GM12878 (cell line): ENCODE results near the gene CCDC200. TPM values are rescaled to one million over a fixed set of nuclear protein-coding genes. Genes with fewer than 3 reads are reported as not detected.
A peak's percentile ranks its signal among the peaks of the same experiment; 100 is the strongest.

Source experiments
- ATAC-seq: fragments of 200-7000 bp; cut with Tn5 transposase; 3 replicates; pipeline ENCODE4 v1.9.1; 2020; ENCODE audit warnings: mild to moderate bottlenecking, moderate library complexity
- BruUV-seq: library from RNA; stranded (reverse); fragments of 400-500 nt; replicated peaks from 2 replicates; lab custom pipeline; 2021; lab: Mats Ljungman, UMichigan
- CTCF ChIA-PET: fragments of 300-600 bp; sonication (Branson Sonifier 250); formaldehyde crosslinking; extraction: SDS; loops from one replicate; lab custom pipeline; 2021; ENCODE audit warnings: inconsistent platforms; lab: Yijun Ruan, JAX
- POLR2A ChIA-PET: fragments of 350-600 bp; formaldehyde crosslinking; extraction: SDS; loops from one replicate; lab custom pipeline; 2021; ENCODE audit warnings: inconsistent platforms; lab: Charles Lee
- RAD21 ChIA-PET: fragments of 300-600 bp; sonication (Branson Sonifier 250); formaldehyde crosslinking; loops from one replicate; lab custom pipeline; 2023; ENCODE audit warnings: antibody characterized with exemption; ENCODE audit not compliant: unreplicated experiment; lab: Charles Lee
- SMC1A ChIA-PET: fragments of 300-600 bp; sonication (Branson Sonifier 250); formaldehyde crosslinking; loops from one replicate; lab custom pipeline; 2023; ENCODE audit not compliant: unreplicated experiment, uncharacterized antibody; lab: Charles Lee
- DNase-seq: peaks from one replicate; pipeline ENCODE4 v3.0.0-alpha.2; 2011; ENCODE audit warnings: low read depth, low spot score
- FAIRE-seq: peaks from 3 replicates; lab custom pipeline; 2011; peaks lifted over from hg19 to GRCh38; lab: Jason Lieb, UNC
- H2AFZ ChIP-seq: 2 replicates; pipeline ENCODE4 v1.6.0; 2011; ENCODE audit warnings: low read depth, low read length, control low read depth; ENCODE audit not compliant: control insufficient read depth
- H3K27ac ChIP-seq: 2 replicates; pipeline ENCODE4 v1.5.1; 2011; ENCODE audit warnings: control low read depth; ENCODE audit not compliant: control insufficient read depth, insufficient read depth
- H3K27me3 ChIP-seq, 2 experiments: replicated peaks in 1 of 2; 2 replicates each; pipeline versions ENCODE4 v1.6.0 to v1.6.1; 2011; ENCODE audit warnings: low read length in 1 of 2; ENCODE audit not compliant: control insufficient read depth in 2 of 2, insufficient read depth in 2 of 2
- H3K36me3 ChIP-seq, 2 experiments: 2 replicates each; pipeline ENCODE4 v1.5.1; 2011; ENCODE audit warnings: low read length in 1 of 2; ENCODE audit not compliant: control insufficient read depth in 2 of 2, insufficient read depth in 2 of 2
- H3K4me1 ChIP-seq: 2 replicates; pipeline ENCODE4 v1.6.1; 2011; ENCODE audit warnings: mild to moderate bottlenecking, low read length, moderate library complexity, mixed read lengths; ENCODE audit not compliant: control insufficient read depth, insufficient read depth
- H3K4me2 ChIP-seq: 2 replicates; pipeline ENCODE4 v1.6.0; 2011; ENCODE audit warnings: control low read depth; ENCODE audit not compliant: control insufficient read depth, insufficient read depth
- H3K4me3 ChIP-seq: fragments of 200-600 bp; sonication (generic); 2 replicates; pipeline ENCODE4 v1.5.1; 2016
- H3K79me2 ChIP-seq: 2 replicates; pipeline ENCODE4 v1.6.0; 2011; ENCODE audit warnings: low read length; ENCODE audit not compliant: control insufficient read depth, insufficient read depth
- H3K9ac ChIP-seq: 2 replicates; pipeline ENCODE4 v1.8.0; 2011; ENCODE audit warnings: low read length, control low read depth, mixed read lengths; ENCODE audit not compliant: control insufficient read depth, insufficient read depth
- H3K9me3 ChIP-seq: replicated peaks from 3 replicates; pipeline ENCODE4 v1.5.1; 2011; ENCODE audit warnings: mild to moderate bottlenecking, low read length; ENCODE audit not compliant: control insufficient read depth, insufficient read depth
- H4K20me1 ChIP-seq: 2 replicates; pipeline ENCODE4 v1.6.0; 2011; ENCODE audit not compliant: control insufficient read depth, insufficient read depth
- CHD4 ChIP-seq: fragments of 200-600 bp; sonication (generic); IDR thresholded peaks from 2 replicates; pipeline ENCODE4 v1.6.1; 2016; ENCODE audit warnings: mild to moderate bottlenecking
- FOS ChIP-seq: IDR thresholded peaks from 3 replicates; pipeline ENCODE4 v1.6.1; 2011; ENCODE audit warnings: borderline replicate concordance; ENCODE audit not compliant: insufficient read length; ENCODE audit errors: extremely low read depth
- HCFC1 ChIP-seq: fragments of 150-350 bp; IDR thresholded peaks from 2 replicates; pipeline ENCODE4 v1.6.1; 2014; ENCODE audit warnings: low read length
- HDAC2 ChIP-seq: fragments of 200-600 bp; sonication (generic); IDR thresholded peaks from 2 replicates; pipeline ENCODE4 v1.6.1; 2017
- NBN ChIP-seq: fragments of 450-650 bp; IDR thresholded peaks from 2 replicates; pipeline ENCODE4 v1.6.1; 2016
- NFYB ChIP-seq: IDR thresholded peaks from 2 replicates; pipeline ENCODE4 v1.6.1; 2011; ENCODE audit warnings: low read depth, mild to moderate bottlenecking, low read length, improper control_type of control experiment, moderate library complexity; ENCODE audit not compliant: insufficient read depth
- RAD21 ChIP-seq: IDR thresholded peaks from 2 replicates; pipeline ENCODE4 v1.6.1; 2011; ENCODE audit warnings: mild to moderate bottlenecking, low read depth, low read length, moderate library complexity; ENCODE audit not compliant: insufficient read depth
- RAD51 ChIP-seq: fragments of 450-650 bp; IDR thresholded peaks from 2 replicates; pipeline ENCODE4 v1.6.1; 2016; ENCODE audit warnings: moderate library complexity, mild to moderate bottlenecking, inconsistent platforms
- TBL1XR1 ChIP-seq: IDR thresholded peaks from 2 replicates; pipeline ENCODE4 v1.6.1; 2012; ENCODE audit warnings: low read depth, low read length, improper control_type of control experiment
- ZNF274 ChIP-seq: IDR thresholded peaks from one replicate; pipeline ENCODE4 v1.8.0; 2011; ENCODE audit not compliant: insufficient read length, insufficient read depth
- ZNF622 ChIP-seq: fragments of 450-650 bp; IDR thresholded peaks from 2 replicates; pipeline ENCODE4 v1.6.1; 2017; ENCODE audit warnings: mild to moderate bottlenecking, inconsistent platforms
- WGBS: methylation state at CpG from one replicate; pipeline ENCODE4 v1.1.6; 2016; ENCODE audit warnings: low lambda C conversion rate; ENCODE audit not compliant: insufficient replicate concordance, insufficient coverage; ENCODE audit errors: missing lambda C conversion rate; 5-methylcytosine and 5-hydroxymethylcytosine counted together
- in situ Hi-C: fragments of 300-500 bp; cut with MboI; formaldehyde crosslinking; loops from 9 replicates; pipeline ENCODE4 v1.14.3; 2018; ENCODE audit warnings: mixed read lengths
- intact Hi-C: fragments of 100-400 bp; cut with micrococcal nuclease; formaldehyde crosslinking; loops from one replicate; pipeline ENCODE4 v1.14.2; 2022; ENCODE audit not compliant: unreplicated experiment
- polyA plus RNA-seq, 11 experiments: library from polyadenylated mRNA; depleted of rRNA in 4 of 11; unstranded in 6 of 11; stranded (reverse) in 5 of 11; fragments of >200 nt; fragmentation: Nextera tagmentation in 4 of 11; fragmentation: Illumina TruSeq in 1 of 11; extraction: Ambion mirVana in 4 of 11; extraction: Trizol in 1 of 11; gene quantifications; 1 replicate in 1 of 11; 2 replicates in 10 of 11; pipeline versions ENCODE4 v1.2.1 to v1.2.3, GENCODE V29; 2011 to 2016; ENCODE audit warnings: inconsistent platforms in 2 of 11, missing spikeins in 2 of 11, low read depth in 1 of 11
- total RNA-seq, 4 experiments: library from RNA; depleted of rRNA in 3 of 4; stranded (reverse); fragments of >200 nt in 3 of 4; fragmentation: Illumina TruSeq in 1 of 4; extraction: Trizol in 1 of 4; gene quantifications; 2 replicates each; pipeline versions ENCODE4 v1.2.1 to v1.2.3, GENCODE V29; 2013 to 2021
- TF ChIP-seq, protein P1 (sequence below): fragments of 450-650 bp; IDR thresholded peaks from 2 replicates; pipeline ENCODE4 v1.6.1; 2014; ENCODE audit warnings: mild to moderate bottlenecking
- TF ChIP-seq, protein P2 (sequence below): fragments of 450-650 bp; IDR thresholded peaks from 2 replicates; pipeline ENCODE4 v1.6.1; 2018; ENCODE audit warnings: mild to moderate bottlenecking, low read depth, moderate library complexity; ENCODE audit not compliant: partially characterized antibody
- TF ChIP-seq, protein P3 (sequence below): IDR thresholded peaks from 2 replicates; pipeline ENCODE4 v1.6.1; 2011; ENCODE audit warnings: low read depth, low read length, improper control_type of control experiment, borderline replicate concordance

Gene CCDC200
- total and polyA plus RNA-seq, 10 of the 15 experiments (the other 5 are each of a cell fraction or from before 2014, with no cell fraction given), result 0.46 to 3.9 (median 2.7) TPM; not detected in 6

DNA sequence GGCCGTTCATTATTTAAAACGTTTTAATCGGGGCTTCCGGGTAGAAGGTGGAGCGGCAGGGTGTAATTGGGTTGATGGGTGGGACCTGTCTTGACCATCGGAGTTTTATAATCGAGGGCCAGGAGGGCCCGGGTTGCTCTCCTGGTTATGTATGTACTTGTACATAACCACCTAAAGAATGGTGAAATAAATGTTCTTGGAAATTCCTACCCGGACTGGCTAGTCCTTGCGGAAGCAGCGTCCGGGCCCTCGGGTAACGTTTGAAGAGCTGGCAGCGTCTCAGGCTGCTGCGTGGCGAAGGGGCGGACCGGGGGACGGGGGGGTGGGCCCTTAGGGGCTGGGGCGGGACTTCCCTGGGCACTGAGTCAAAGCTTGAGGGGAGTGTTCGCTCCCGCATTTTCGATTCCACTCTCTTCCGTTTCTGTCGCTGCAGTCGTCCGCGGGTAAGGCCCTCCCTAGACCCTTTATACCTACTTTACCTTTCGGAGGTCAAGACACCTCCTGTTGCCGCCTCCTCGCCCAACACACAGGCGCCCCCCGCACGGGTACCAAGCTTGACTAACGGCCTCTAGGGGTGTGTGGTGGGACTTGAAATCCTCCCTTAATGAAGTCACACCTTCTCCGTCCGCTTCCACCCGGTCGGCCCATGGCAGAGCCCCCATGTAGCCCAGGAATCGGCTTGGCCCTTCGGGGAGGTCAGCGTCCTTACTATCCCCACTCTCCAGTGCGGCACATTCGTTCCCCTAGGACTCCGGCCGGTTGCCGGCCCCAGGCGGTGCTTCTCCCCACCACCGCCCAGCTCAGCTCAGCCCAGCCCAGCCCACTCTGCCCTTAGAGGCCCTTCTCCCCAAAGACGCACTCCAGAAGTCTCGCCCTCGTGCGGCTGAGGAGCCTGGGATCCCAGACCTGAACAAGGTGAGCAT lies 16.7 kb downstream of the CCDC200 start, which contains the start of gene TMEM106A:
TSS of gene TMEM106A (plus strand) at position 396 of the 923 bp plus-strand sequence. CDS start 1,167 bp downstream, outside the sequence.
- H3K27ac ChIP-seq, result peak within 1 kb of the TSS; percentile 88
- FAIRE-seq (no peak), DNase-seq (peak; percentile 59), ATAC-seq (peak; percentile 90)
- H2AFZ ChIP-seq, result peak within 1 kb of the TSS; percentile 82
- no peaks in the 10 kb centered on the region for H3K27me3 ChIP-seq
- ChIA-PET RAD21 (interaction anchor here (1.3 to 2.9 kb wide), 3 partner anchors 40 to 156 kb away, joined by 3 to 15 read pairs (median 15); partner anchors contain the start of gene NBR1), SMC1A (interaction anchor here (0.8 to 3.9 kb wide), 9 partner anchors 11 to 149 kb away, joined by 3 to 20 read pairs (median 4); no protein-coding TSS in a partner anchor), POLR2A (interaction anchor here (0.8 to 4.4 kb wide), 7 partner anchors 22 to 214 kb away, joined by 3 to 31 read pairs (median 5); partner anchors contain the start of genes NBR1 and RPL27), CTCF (interaction anchor here (0.6 to 1.8 kb wide), 11 partner anchors 10 to 272 kb away, joined by 3 to 6 read pairs (median 3); partner anchors contain the start of genes DHX8, NBR1 and RPL27)
- H3K4me3 ChIP-seq, result peak within 1 kb of the TSS; percentile 75
- peaks cover 2 to 11% of the 10 kb centered on the region in 2 experiments; a peak in 3 of 4 replicates for H3K36me3 ChIP-seq
- under 1% methylated on average over 45 of the region's 54 CpGs for WGBS
- no peaks in the 10 kb centered on the region for H3K9me3 ChIP-seq
- peaks cover 17% of the 10 kb centered on the region for H3K79me2 ChIP-seq
- H3K4me1 ChIP-seq, result peaks cover 10% of the 10 kb centered on the region
- intact Hi-C loops, result no loop called here
- BruUV-seq, result TSS peak; percentile 70
- peak within 1 kb of the TSS; percentile 86 for H3K9ac ChIP-seq
- peak within 1 kb of the TSS; percentile 95 for H3K4me2 ChIP-seq
- in situ Hi-C loops, result loop anchor here (10.0 to 25.0 kb wide), 9 partner anchors 103 to 1651 kb away; partner anchors contain the start of genes DNAJC7, EIF1, HDAC5 and MEOX1
- no peaks in the 10 kb centered on the region for H4K20me1 ChIP-seq
- no peak for TF ChIP-seq FOS
- TF ChIP-seq, protein P1, sequence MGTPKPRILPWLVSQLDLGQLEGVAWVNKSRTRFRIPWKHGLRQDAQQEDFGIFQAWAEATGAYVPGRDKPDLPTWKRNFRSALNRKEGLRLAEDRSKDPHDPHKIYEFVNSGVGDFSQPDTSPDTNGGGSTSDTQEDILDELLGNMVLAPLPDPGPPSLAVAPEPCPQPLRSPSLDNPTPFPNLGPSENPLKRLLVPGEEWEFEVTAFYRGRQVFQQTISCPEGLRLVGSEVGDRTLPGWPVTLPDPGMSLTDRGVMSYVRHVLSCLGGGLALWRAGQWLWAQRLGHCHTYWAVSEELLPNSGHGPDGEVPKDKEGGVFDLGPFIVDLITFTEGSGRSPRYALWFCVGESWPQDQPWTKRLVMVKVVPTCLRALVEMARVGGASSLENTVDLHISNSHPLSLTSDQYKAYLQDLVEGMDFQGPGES, result no peak
- no peak for TF ChIP-seq HDAC2
- TF ChIP-seq RAD21, result 0 out of 2 replicates have a peak, but pooled peaks have one; percentile 4
- TF ChIP-seq ZNF274, result no peak
- no peak for TF ChIP-seq TBL1XR1
- no peak for TF ChIP-seq ZNF622
- no peak for TF ChIP-seq CHD4
- TF ChIP-seq, protein P2, sequence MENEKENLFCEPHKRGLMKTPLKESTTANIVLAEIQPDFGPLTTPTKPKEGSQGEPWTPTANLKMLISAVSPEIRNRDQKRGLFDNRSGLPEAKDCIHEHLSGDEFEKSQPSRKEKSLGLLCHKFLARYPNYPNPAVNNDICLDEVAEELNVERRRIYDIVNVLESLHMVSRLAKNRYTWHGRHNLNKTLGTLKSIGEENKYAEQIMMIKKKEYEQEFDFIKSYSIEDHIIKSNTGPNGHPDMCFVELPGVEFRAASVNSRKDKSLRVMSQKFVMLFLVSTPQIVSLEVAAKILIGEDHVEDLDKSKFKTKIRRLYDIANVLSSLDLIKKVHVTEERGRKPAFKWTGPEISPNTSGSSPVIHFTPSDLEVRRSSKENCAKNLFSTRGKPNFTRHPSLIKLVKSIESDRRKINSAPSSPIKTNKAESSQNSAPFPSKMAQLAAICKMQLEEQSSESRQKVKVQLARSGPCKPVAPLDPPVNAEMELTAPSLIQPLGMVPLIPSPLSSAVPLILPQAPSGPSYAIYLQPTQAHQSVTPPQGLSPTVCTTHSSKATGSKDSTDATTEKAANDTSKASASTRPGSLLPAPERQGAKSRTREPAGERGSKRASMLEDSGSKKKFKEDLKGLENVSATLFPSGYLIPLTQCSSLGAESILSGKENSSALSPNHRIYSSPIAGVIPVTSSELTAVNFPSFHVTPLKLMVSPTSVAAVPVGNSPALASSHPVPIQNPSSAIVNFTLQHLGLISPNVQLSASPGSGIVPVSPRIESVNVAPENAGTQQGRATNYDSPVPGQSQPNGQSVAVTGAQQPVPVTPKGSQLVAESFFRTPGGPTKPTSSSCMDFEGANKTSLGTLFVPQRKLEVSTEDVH, result peak; percentile 17
- TF ChIP-seq, protein P3, sequence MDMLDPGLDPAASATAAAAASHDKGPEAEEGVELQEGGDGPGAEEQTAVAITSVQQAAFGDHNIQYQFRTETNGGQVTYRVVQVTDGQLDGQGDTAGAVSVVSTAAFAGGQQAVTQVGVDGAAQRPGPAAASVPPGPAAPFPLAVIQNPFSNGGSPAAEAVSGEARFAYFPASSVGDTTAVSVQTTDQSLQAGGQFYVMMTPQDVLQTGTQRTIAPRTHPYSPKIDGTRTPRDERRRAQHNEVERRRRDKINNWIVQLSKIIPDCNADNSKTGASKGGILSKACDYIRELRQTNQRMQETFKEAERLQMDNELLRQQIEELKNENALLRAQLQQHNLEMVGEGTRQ, result no peak
- no peak for TF ChIP-seq HCFC1
- TF ChIP-seq NFYB, result no peak
- TF ChIP-seq RAD51, result no peak
- TF ChIP-seq NBN, result peak; percentile 79; the same call in 1 of the 2 replicates
